HepG2 (cell line): ENCODE data around the gene SIRPB2. TPM values are rescaled to one million over a fixed set of nuclear protein-coding genes. Genes with fewer than 3 reads are reported as not detected.

Experiments
- ATAC-seq: fragments of 200-7000 bp; cut with Tn5 transposase; 3 replicates; pipeline ENCODE4 v1.9.1; 2020; ENCODE audit warnings: mild to moderate bottlenecking, moderate library complexity
- BruUV-seq: library from RNA; stranded (reverse); fragments of 400-500 nt; replicated peaks from 2 replicates; lab custom pipeline; 2021; lab: Mats Ljungman, UMichigan
- CTCF ChIA-PET: fragments of 300-600 bp; formaldehyde crosslinking; extraction: SDS; loops from one replicate; lab custom pipeline; 2021; ENCODE audit warnings: low total read pairs, inconsistent platforms, low intra/inter-chr PET ratio; lab: Yijun Ruan, JAX
- POLR2A ChIA-PET: fragments of 350-600 bp; sonication (Branson Sonifier 250); formaldehyde crosslinking; loops from one replicate; lab custom pipeline; 2020; ENCODE audit warnings: antibody characterized with exemption, inconsistent platforms; lab: Yijun Ruan, JAX
- DNase-seq: peaks from one replicate; pipeline ENCODE4 v3.0.0-alpha.2; 2015; ENCODE audit warnings: low spot score
- FAIRE-seq: peaks from 3 replicates; lab custom pipeline; 2011; peaks lifted over from hg19 to GRCh38; lab: Jason Lieb, UNC
- H2AFZ ChIP-seq: one replicate; pipeline ENCODE4 v1.6.1; 2011; ENCODE audit warnings: low read length, inconsistent platforms
- H3K27ac ChIP-seq: fragments of 300-600 bp; 3 replicates; pipeline ENCODE4 v1.8.0; 2011; ENCODE audit warnings: mixed run types, mild to moderate bottlenecking, mixed read lengths, low read length, inconsistent platforms; ENCODE audit not compliant: insufficient read depth; ENCODE audit errors: extremely low read length
- H3K27me3 ChIP-seq, 2 experiments: fragments of 200-600 bp in 1 of 2; 2 replicates in 1 of 2; 3 replicates in 1 of 2; pipeline versions ENCODE4 v1.6.0 to v1.8.0; 2011; ENCODE audit warnings: low read length in 2 of 2, mild to moderate bottlenecking in 2 of 2, moderate library complexity in 2 of 2, inconsistent platforms in 1 of 2; ENCODE audit not compliant: insufficient read depth in 2 of 2, control insufficient read depth in 1 of 2
- H3K36me3 ChIP-seq, 2 experiments: fragments of 200-600 bp in 1 of 2; replicated peaks in 1 of 2; 2 replicates in 1 of 2; 3 replicates in 1 of 2; pipeline versions ENCODE4 v1.5.1 to v1.8.0; 2011; ENCODE audit warnings: low read length in 2 of 2, inconsistent platforms in 1 of 2; ENCODE audit not compliant: insufficient read depth in 2 of 2, control insufficient read depth in 1 of 2
- H3K4me1 ChIP-seq: 2 replicates; pipeline ENCODE4 v1.5.1; 2012; ENCODE audit warnings: low read length, inconsistent platforms; ENCODE audit not compliant: insufficient read depth
- H3K4me2 ChIP-seq: 2 replicates; pipeline ENCODE4 v1.6.0; 2011; ENCODE audit warnings: low read depth, low read length, inconsistent platforms
- H3K4me3 ChIP-seq, 3 experiments: fragments of 200-600 bp in 1 of 3; sonication (generic), shearing (Covaris generic) in 1 of 3; replicated peaks in 1 of 3; 2 replicates each; pipeline ENCODE4 v1.5.1; 2011 to 2016; ENCODE audit warnings: low read length in 3 of 3, inconsistent platforms in 2 of 3, low read depth in 2 of 3, mild to moderate bottlenecking in 2 of 3, control low read depth in 1 of 3, mixed read lengths in 1 of 3; ENCODE audit not compliant: insufficient read depth in 1 of 3
- H3K79me2 ChIP-seq: one replicate; pipeline ENCODE4 v1.6.1; 2011; ENCODE audit warnings: low read length, inconsistent platforms; ENCODE audit not compliant: insufficient read depth
- H3K9ac ChIP-seq: 2 replicates; pipeline ENCODE4 v1.6.0; 2011; ENCODE audit warnings: mild to moderate bottlenecking, low read depth, low read length, inconsistent platforms; ENCODE audit not compliant: insufficient read depth
- H3K9me3 ChIP-seq: 2 replicates; pipeline ENCODE4 v1.5.1; 2012; ENCODE audit warnings: mild to moderate bottlenecking, low read length
- H4K20me1 ChIP-seq: 2 replicates; pipeline ENCODE4 v1.6.0; 2011; ENCODE audit warnings: inconsistent platforms, mild to moderate bottlenecking, low read length, moderate library complexity; ENCODE audit not compliant: insufficient read depth
- CEBPG ChIP-seq: IDR thresholded peaks from 2 replicates; pipeline ENCODE4 v1.6.1; 2016
- FOXO1 ChIP-seq: sonication (generic); formaldehyde crosslinking; IDR thresholded peaks from 2 replicates; pipeline ENCODE4 v1.4.0; 2020; ENCODE audit warnings: missing genetic modification reagents
- HDAC2 ChIP-seq: sonication (generic); formaldehyde crosslinking; IDR thresholded peaks from 2 replicates; pipeline ENCODE4 v1.4.0; 2020; ENCODE audit warnings: missing genetic modification reagents
- HNRNPH1 ChIP-seq: fragments of 200-400 bp; formaldehyde crosslinking; optimal IDR thresholded peaks from 2 replicates; pipeline ENCODE3; 2017; ENCODE audit warnings: mild to moderate bottlenecking, low read depth, low read length
- REL ChIP-seq: sonication (generic); formaldehyde crosslinking; conservative IDR thresholded peaks from 2 replicates; pipeline ENCODE4 v1.8.0; 2022; ENCODE audit warnings: mild to moderate bottlenecking, missing genetic modification reagents, moderate library complexity
- RFXAP ChIP-seq: sonication (generic); formaldehyde crosslinking; IDR thresholded peaks from 2 replicates; pipeline ENCODE4 v1.4.0; 2020; ENCODE audit warnings: missing genetic modification reagents, borderline replicate concordance
- SAP130 ChIP-seq: IDR thresholded peaks from 2 replicates; pipeline ENCODE4 v1.6.1; 2016; ENCODE audit warnings: low read depth
- SMAD9 ChIP-seq: sonication (generic); formaldehyde crosslinking; IDR thresholded peaks from 2 replicates; pipeline ENCODE4 v1.5.1; 2020; ENCODE audit warnings: mild to moderate bottlenecking, missing genetic modification reagents
- TSC22D2 ChIP-seq: sonication (generic); formaldehyde crosslinking; IDR thresholded peaks from 2 replicates; pipeline ENCODE4 v1.5.1; 2020; ENCODE audit warnings: missing genetic modification reagents, mild to moderate bottlenecking, borderline replicate concordance
- ZFP37 ChIP-seq: sonication (generic); formaldehyde crosslinking; IDR thresholded peaks from 2 replicates; pipeline ENCODE4 v1.4.0; 2020; ENCODE audit warnings: missing genetic modification reagents, borderline replicate concordance
- ZNF10 ChIP-seq: sonication (generic); formaldehyde crosslinking; IDR thresholded peaks from 2 replicates; pipeline ENCODE4 v1.4.0; 2020; ENCODE audit warnings: mild to moderate bottlenecking, low read depth, missing genetic modification reagents, borderline replicate concordance
- ZNF260 ChIP-seq: sonication (generic); formaldehyde crosslinking; IDR thresholded peaks from 2 replicates; pipeline ENCODE4 v1.4.0; 2020; ENCODE audit warnings: missing genetic modification reagents, low read depth, mild to moderate bottlenecking, borderline replicate concordance
- ZNF619 ChIP-seq: sonication (generic); formaldehyde crosslinking; IDR thresholded peaks from 2 replicates; pipeline ENCODE4 v1.4.0; 2020; ENCODE audit warnings: mild to moderate bottlenecking, missing genetic modification reagents
- WGBS: methylation state at CpG from one replicate; pipeline ENCODE4 v1.1.6; 2017; ENCODE audit warnings: low lambda C conversion rate; 5-methylcytosine and 5-hydroxymethylcytosine counted together
- in situ Hi-C: cut with HindIII; loops from 2 replicates; pipeline ENCODE4 v1.10.0; 2017; ENCODE audit warnings: low pct_unique_long_range_greater_than_20kb; ENCODE audit not compliant: extremely low pct_ligation_motif_present
- intact Hi-C: fragments of 100-400 bp; cut with micrococcal nuclease; formaldehyde crosslinking; loops from one replicate; pipeline ENCODE4 v1.10.0; 2022; ENCODE audit not compliant: unreplicated experiment
- polyA plus RNA-seq, 8 experiments: library from polyadenylated mRNA; depleted of rRNA in 3 of 8; stranded (reverse) in 7 of 8; unstranded in 1 of 8; fragments of >200 nt; fragmentation: Illumina TruSeq in 4 of 8; extraction: Trizol in 4 of 8; gene quantifications; 2 replicates each; pipeline versions ENCODE4 v1.2.1 to v1.2.3, GENCODE V29; 2011 to 2016; ENCODE audit warnings: low read depth in 4 of 8, missing spikeins in 1 of 8, mixed read lengths in 1 of 8; ENCODE audit not compliant: insufficient read depth in 1 of 8
- total RNA-seq, 5 experiments: library from RNA; depleted of rRNA; stranded (reverse); fragments of >200 nt; fragmentation: Illumina TruSeq; extraction: Trizol; gene quantifications; 2 replicates each; pipeline ENCODE4 v1.2.3, GENCODE V29; 2016; ENCODE audit warnings: low read depth in 1 of 5
- TF ChIP-seq, protein P1 (sequence below): IDR thresholded peaks from 2 replicates; pipeline ENCODE4 v1.6.1; 2016; ENCODE audit warnings: low read depth
- TF ChIP-seq, protein P2 (sequence below): sonication (generic); formaldehyde crosslinking; IDR thresholded peaks from 2 replicates; pipeline ENCODE4 v1.5.1; 2020; ENCODE audit warnings: missing genetic modification reagents, mild to moderate bottlenecking, borderline replicate concordance
- TF ChIP-seq, protein P3 (sequence below): sonication (generic); formaldehyde crosslinking; conservative IDR thresholded peaks from 2 replicates; pipeline ENCODE4 v1.5.0; 2020; ENCODE audit warnings: missing genetic modification reagents
- TF ChIP-seq, protein P4 (sequence below): sonication (generic); formaldehyde crosslinking; IDR thresholded peaks from 2 replicates; pipeline ENCODE4 v1.8.0; 2022; ENCODE audit warnings: mild to moderate bottlenecking, missing genetic modification reagents; ENCODE audit not compliant: insufficient replicate concordance

Gene SIRPB2
- total and polyA plus RNA-seq, 2 of the 13 experiments (the other 11 are each of a cell fraction or from before 2014, with no cell fraction given): not detected

DNA sequence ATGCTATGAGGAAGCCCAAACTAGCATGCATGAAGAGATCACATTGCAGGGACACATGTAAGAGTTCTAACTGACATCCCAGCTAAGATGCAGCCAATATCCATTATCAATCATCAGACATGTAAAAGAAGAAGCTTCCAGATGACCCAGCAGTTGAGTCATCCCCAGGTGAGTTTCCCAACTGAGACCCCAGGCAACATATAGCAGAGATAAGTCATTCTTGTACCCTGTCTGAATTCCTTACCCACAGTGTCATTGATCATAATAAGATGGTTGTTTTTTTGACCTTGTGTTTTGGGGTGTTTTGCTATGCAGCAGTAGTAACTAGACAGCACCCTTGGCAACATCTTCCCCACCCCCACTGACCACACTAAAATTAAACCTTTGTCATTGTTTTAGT lies 47.4 kb upstream of the SIRPB2 start:
- CTCF ChIA-PET: no interaction called here

DNA sequence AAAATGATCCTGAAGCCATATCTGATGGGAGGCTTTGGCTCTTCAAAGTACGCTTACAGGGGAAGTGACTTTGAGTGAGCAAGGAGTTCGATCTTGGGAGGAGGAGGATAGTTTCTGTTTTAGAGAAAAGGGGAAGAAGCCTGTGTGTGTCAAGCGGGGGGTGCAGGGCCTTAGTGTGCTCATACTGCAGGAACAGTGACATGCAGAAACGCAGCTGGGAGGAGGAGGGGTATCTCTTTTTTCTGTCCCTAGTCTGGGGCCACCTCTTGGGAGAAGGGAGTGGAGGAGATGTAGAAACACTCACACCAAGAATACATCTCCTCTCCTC lies 46.5 kb upstream of the SIRPB2 start:
- intact Hi-C loops (no loop called here), in situ Hi-C loops (no loop called here)
- no peaks in the 10 kb centered on the region for H3K9me3 ChIP-seq
- no peak for FAIRE-seq
- no TSS peak for BruUV-seq
- no peak overlapping the region for H3K4me3 ChIP-seq
- CTCF ChIA-PET: no interaction called here
- H3K27ac ChIP-seq: no peak overlapping the region
- H3K4me1 ChIP-seq: no peaks in the 10 kb centered on the region
- no peak; the same call in 2 of the 3 replicates for ATAC-seq
- H3K4me2 ChIP-seq: no peak overlapping the region
- H3K79me2 ChIP-seq: no peaks in the 10 kb centered on the region
- POLR2A ChIA-PET: no interaction called here
- 1% methylated on average over 4 of the region's 4 CpGs for WGBS
- H3K27me3 ChIP-seq: peaks cover 3 to 9% of the 10 kb centered on the region in 2 experiments; a peak in 1 of 5 replicates
- no peak overlapping the region for H2AFZ ChIP-seq
- no peak for DNase-seq
- no peaks in the 10 kb centered on the region for H3K36me3 ChIP-seq
- no peaks in the 10 kb centered on the region for H4K20me1 ChIP-seq
- H3K9ac ChIP-seq: no peak overlapping the region
- TF ChIP-seq FOXO1 (no peak), HDAC2 (CRISPR knock-in tag) (no peak), ZNF260 (CRISPR knock-in tag) (no peak), SAP130 (no peak), TSC22D2 (CRISPR knock-in tag) (no peak), CEBPG (no peak), RFXAP (CRISPR knock-in tag) (no peak), SMAD9 (no peak), HNRNPH1 (no peak)
- TF ChIP-seq, protein P1, sequence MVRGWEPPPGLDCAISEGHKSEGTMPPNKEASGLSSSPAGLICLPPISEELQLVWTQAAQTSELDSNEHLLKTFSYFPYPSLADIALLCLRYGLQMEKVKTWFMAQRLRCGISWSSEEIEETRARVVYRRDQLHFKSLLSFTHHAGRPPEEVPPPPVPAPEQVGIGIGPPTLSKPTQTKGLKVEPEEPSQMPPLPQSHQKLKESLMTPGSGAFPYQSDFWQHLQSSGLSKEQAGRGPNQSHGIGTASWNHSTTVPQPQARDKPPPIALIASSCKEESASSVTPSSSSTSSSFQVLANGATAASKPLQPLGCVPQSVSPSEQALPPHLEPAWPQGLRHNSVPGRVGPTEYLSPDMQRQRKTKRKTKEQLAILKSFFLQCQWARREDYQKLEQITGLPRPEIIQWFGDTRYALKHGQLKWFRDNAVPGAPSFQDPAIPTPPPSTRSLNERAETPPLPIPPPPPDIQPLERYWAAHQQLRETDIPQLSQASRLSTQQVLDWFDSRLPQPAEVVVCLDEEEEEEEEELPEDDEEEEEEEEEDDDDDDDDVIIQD (CRISPR knock-in tag): no peak
- TF ChIP-seq, protein P2, sequence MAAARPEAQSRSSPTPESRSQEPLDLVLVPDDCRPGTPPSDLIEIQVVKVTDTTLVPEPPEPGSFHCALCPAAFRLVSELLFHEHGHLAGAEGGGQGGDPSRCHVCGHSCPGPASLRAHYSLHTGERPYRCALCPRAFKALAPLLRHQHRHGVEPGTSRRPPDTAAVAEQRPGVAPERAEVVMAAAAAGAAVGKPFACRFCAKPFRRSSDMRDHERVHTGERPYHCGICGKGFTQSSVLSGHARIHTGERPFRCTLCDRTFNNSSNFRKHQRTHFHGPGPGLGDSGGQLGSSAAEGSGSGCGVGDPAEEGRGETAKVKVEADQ (CRISPR knock-in tag): no peak
- TF ChIP-seq, protein P3, sequence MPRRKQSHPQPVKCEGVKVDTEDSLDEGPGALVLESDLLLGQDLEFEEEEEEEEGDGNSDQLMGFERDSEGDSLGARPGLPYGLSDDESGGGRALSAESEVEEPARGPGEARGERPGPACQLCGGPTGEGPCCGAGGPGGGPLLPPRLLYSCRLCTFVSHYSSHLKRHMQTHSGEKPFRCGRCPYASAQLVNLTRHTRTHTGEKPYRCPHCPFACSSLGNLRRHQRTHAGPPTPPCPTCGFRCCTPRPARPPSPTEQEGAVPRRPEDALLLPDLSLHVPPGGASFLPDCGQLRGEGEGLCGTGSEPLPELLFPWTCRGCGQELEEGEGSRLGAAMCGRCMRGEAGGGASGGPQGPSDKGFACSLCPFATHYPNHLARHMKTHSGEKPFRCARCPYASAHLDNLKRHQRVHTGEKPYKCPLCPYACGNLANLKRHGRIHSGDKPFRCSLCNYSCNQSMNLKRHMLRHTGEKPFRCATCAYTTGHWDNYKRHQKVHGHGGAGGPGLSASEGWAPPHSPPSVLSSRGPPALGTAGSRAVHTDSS (CRISPR knock-in tag): no peak
- TF ChIP-seq, protein P4, sequence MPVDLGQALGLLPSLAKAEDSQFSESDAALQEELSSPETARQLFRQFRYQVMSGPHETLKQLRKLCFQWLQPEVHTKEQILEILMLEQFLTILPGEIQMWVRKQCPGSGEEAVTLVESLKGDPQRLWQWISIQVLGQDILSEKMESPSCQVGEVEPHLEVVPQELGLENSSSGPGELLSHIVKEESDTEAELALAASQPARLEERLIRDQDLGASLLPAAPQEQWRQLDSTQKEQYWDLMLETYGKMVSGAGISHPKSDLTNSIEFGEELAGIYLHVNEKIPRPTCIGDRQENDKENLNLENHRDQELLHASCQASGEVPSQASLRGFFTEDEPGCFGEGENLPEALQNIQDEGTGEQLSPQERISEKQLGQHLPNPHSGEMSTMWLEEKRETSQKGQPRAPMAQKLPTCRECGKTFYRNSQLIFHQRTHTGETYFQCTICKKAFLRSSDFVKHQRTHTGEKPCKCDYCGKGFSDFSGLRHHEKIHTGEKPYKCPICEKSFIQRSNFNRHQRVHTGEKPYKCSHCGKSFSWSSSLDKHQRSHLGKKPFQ (CRISPR knock-in tag): no peak

More for the DNA sequence above, 47.4 kb upstream of the SIRPB2 start:
- Histone ChIP-seq H4K20me1 (no peaks in the 10 kb centered on the region), H3K9ac (no peak overlapping the region), H3K9me3 (no peaks in the 10 kb centered on the region), H3K27ac (no peak overlapping the region), H3K79me2 (no peaks in the 10 kb centered on the region), H3K36me3 (no peaks in the 10 kb centered on the region), H3K4me3 (no peak overlapping the region), H3K4me1 (no peaks in the 10 kb centered on the region), H3K27me3 (peaks cover 3% of the 10 kb centered on the region in 2 experiments; a peak in 1 of 5 replicates), H2AFZ (no peak overlapping the region), H3K4me2 (no peak overlapping the region)
- POLR2A ChIA-PET: no interaction called here
- ATAC-seq (no peak), FAIRE-seq (no peak), DNase-seq (no peak)
- in situ Hi-C loops (no loop called here), intact Hi-C loops (no loop called here)
- BruUV-seq: no TSS peak
- TF ChIP-seq REL (CRISPR knock-in tag) (no peak), ZFP37 (no peak), ZNF619 (no peak), ZNF10 (CRISPR knock-in tag) (no peak)
